ENCODE results near the gene DUT.

DNA sequence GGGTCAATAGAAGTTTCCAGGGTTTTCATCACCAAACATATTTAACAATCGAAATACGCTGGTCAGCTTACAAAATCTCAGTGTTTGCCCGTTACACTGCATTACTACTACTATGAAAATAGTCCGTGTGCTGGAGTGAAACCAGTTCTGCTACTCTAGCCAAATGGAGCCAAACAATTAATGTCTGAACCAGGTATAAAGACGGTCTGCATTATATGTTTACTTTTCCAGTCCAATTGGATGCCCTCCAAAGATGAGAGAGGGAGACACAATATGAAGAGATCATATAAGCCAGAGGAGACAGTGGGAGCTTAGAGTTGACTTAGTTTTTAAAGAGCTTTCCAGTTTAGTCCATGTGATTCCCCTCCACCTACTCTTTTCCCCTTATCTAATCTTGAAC is 6.3 kb upstream of the DUT start:
- no peak for TF ChIP-seq ZFX (IDR thresholded peaks at IDR 0.05)
- TF ChIP-seq, protein P1, sequence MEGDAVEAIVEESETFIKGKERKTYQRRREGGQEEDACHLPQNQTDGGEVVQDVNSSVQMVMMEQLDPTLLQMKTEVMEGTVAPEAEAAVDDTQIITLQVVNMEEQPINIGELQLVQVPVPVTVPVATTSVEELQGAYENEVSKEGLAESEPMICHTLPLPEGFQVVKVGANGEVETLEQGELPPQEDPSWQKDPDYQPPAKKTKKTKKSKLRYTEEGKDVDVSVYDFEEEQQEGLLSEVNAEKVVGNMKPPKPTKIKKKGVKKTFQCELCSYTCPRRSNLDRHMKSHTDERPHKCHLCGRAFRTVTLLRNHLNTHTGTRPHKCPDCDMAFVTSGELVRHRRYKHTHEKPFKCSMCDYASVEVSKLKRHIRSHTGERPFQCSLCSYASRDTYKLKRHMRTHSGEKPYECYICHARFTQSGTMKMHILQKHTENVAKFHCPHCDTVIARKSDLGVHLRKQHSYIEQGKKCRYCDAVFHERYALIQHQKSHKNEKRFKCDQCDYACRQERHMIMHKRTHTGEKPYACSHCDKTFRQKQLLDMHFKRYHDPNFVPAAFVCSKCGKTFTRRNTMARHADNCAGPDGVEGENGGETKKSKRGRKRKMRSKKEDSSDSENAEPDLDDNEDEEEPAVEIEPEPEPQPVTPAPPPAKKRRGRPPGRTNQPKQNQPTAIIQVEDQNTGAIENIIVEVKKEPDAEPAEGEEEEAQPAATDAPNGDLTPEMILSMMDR (conservative IDR thresholded peaks at IDR 0.05): no peak

Data from C4-2B (cell line).